ENCODE measurements around the gene AKAP7.

DNA sequence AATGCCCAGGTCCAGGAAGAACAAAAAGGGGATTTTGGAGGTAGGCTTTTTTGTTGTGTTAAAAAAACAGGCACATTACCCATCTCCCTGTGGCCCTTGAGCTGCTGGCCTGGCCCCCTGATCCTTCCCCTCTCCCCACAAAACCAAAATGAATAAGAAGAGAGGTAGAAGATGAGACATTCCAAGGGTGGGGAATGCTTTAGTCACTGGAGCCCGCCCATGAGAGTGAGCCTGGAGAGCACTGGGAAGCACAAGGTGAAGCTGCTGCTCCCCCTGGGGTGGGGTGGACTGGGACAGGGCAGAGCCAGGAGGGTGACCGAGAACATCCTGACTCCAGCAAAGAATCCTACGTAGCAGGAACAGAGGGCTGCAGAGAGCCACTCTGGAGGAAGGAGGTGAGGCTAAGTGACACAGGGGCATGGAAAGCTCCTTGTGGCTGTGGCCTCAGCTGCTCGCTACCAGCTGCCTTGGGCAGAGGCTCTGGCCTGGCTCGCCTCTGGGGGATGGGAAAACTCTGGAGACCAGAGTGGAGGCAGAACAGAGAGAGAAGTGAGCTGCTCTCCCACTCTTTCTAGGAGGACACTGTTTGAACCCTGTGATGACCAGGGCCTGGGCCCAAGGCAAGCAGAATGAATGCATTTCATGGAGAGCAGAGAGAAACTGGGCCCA lies 48.3 kb downstream of the AKAP7 start:
- TF ChIP-seq, protein P1, sequence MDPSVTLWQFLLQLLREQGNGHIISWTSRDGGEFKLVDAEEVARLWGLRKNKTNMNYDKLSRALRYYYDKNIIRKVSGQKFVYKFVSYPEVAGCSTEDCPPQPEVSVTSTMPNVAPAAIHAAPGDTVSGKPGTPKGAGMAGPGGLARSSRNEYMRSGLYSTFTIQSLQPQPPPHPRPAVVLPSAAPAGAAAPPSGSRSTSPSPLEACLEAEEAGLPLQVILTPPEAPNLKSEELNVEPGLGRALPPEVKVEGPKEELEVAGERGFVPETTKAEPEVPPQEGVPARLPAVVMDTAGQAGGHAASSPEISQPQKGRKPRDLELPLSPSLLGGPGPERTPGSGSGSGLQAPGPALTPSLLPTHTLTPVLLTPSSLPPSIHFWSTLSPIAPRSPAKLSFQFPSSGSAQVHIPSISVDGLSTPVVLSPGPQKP (IDR thresholded peaks at IDR 0.05; ENCODE audit: low read depth, low read length), result no peak
- TF ChIP-seq, protein P2, sequence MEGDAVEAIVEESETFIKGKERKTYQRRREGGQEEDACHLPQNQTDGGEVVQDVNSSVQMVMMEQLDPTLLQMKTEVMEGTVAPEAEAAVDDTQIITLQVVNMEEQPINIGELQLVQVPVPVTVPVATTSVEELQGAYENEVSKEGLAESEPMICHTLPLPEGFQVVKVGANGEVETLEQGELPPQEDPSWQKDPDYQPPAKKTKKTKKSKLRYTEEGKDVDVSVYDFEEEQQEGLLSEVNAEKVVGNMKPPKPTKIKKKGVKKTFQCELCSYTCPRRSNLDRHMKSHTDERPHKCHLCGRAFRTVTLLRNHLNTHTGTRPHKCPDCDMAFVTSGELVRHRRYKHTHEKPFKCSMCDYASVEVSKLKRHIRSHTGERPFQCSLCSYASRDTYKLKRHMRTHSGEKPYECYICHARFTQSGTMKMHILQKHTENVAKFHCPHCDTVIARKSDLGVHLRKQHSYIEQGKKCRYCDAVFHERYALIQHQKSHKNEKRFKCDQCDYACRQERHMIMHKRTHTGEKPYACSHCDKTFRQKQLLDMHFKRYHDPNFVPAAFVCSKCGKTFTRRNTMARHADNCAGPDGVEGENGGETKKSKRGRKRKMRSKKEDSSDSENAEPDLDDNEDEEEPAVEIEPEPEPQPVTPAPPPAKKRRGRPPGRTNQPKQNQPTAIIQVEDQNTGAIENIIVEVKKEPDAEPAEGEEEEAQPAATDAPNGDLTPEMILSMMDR (IDR thresholded peaks at IDR 0.05), result no peak
- no peak for TF ChIP-seq POLR2A (IDR thresholded peaks at IDR 0.05; ENCODE audit: low read length)
- TF ChIP-seq TP53 (CRISPR knock-in tag; IDR thresholded peaks at IDR 0.05), result no peak
- TF ChIP-seq SREBF2 (IDR thresholded peaks at IDR 0.05), result no peak
- TF ChIP-seq SMC3 (IDR thresholded peaks at IDR 0.05), result no peak
- no peak for TF ChIP-seq RNF2 (IDR thresholded peaks at IDR 0.05; ENCODE audit: borderline replicate concordance, low read depth)
- TF ChIP-seq ZFP36 (IDR thresholded peaks at IDR 0.05; ENCODE audit: borderline replicate concordance, partially characterized antibody), result no peak
